Posterior cingulate gyrus (tissue), 11 donors: ENCODE measurements around the gene TASP1.
"Not testable (repeated sequence)": the region's sequence is repeated elsewhere in the genome, so short reads cannot be mapped to it uniquely, and the experiment has no call there.

Experiments used
- DNase-seq, 10 donors: peaks; one replicate each; pipeline versions ENCODE4 v3.0.0 to v3.0.0-alpha.2; 2020 to 2021; ENCODE audit warnings: mixed read lengths in 3 of 10
- intact Hi-C: fragments of 100-400 bp; cut with DNase I; formaldehyde crosslinking; loops from one replicate; pipeline ENCODE4 v1.15.1; 2023

Gene TASP1

GRCh38 chr20:13650474-13650873, 11.7 kb upstream of the TASP1 start:
- intact Hi-C loops, result no loop called here

GRCh38 chr20:13648291-13649228, 9.8 kb upstream of the TASP1 start:
- no peak for DNase-seq
- intact Hi-C loops, result no loop called here

More at GRCh38 chr20:13650474-13650873, 11.7 kb upstream of the TASP1 start:
- no peak for DNase-seq

GRCh38 chr20:13644010-13644409, 5.3 kb upstream of the TASP1 start:
- no peak for DNase-seq
- intact Hi-C loops, result no loop called here

GRCh38 chr20:13639150-13639497, 392 bp upstream of the TASP1 start:
- intact Hi-C loops, result loop anchor here (5.0 kb wide), 1 partner anchor 148 kb away; the partner anchor contains the start of gene NDUFAF5

GRCh38 chr20:13638162-13638495, 603 bp downstream of the TASP1 start:
- DNase-seq, result no peak

More at GRCh38 chr20:13639150-13639497, 392 bp upstream of the TASP1 start:
- DNase-seq, result no peak

GRCh38 chr20:13632431-13632830, 6.3 kb downstream of the TASP1 start:
- DNase-seq, result no peak
- intact Hi-C loops, result no loop called here

More at GRCh38 chr20:13638162-13638495, 603 bp downstream of the TASP1 start:
- intact Hi-C loops, result loop anchor here (5.0 kb wide), 1 partner anchor 149 kb away; the partner anchor contains the start of gene NDUFAF5

- intact Hi-C loops, result not testable (repeated sequence)
Measured at GRCh38 chr20:13627525-13627924, 11.2 kb downstream of the TASP1 start.

GRCh38 chr20:13626724-13627123, 12.0 kb downstream of the TASP1 start:
- no peak for DNase-seq
- intact Hi-C loops, result no loop called here

More at GRCh38 chr20:13627525-13627924, 11.2 kb downstream of the TASP1 start:
- DNase-seq, result not testable (repeated sequence)

- DNase-seq, result no peak
- intact Hi-C loops, result no loop called here
Measured at GRCh38 chr20:13625304-13625979, 13.3 kb downstream of the TASP1 start.

GRCh38 chr20:13619415-13619814, 19.3 kb downstream of the TASP1 start:
- intact Hi-C loops, DNase-seq: not testable (repeated sequence)

- DNase-seq, intact Hi-C loops: not testable (repeated sequence)
Measured at GRCh38 chr20:13618456-13618855, 20.3 kb downstream of the TASP1 start.

GRCh38 chr20:13617585-13617984, 21.1 kb downstream of the TASP1 start:
- not testable (repeated sequence) for DNase-seq

GRCh38 chr20:13616713-13617112, 22.0 kb downstream of the TASP1 start:
- intact Hi-C loops, DNase-seq: not testable (repeated sequence)

More at GRCh38 chr20:13617585-13617984, 21.1 kb downstream of the TASP1 start:
- intact Hi-C loops, result not testable (repeated sequence)

GRCh38 chr20:13613917-13614316, 24.8 kb downstream of the TASP1 start:
- no peak for DNase-seq
- intact Hi-C loops, result no loop called here

- no peak for DNase-seq
- intact Hi-C loops, result no loop called here
Measured at GRCh38 chr20:13611611-13612125, 27.1 kb downstream of the TASP1 start.

GRCh38 chr20:13610184-13610583, 28.5 kb downstream of the TASP1 start:
- intact Hi-C loops, result no loop called here
- DNase-seq, result no peak

GRCh38 chr20:13608066-13608465, 30.7 kb downstream of the TASP1 start:
- intact Hi-C loops, result no loop called here
- DNase-seq, result no peak

- DNase-seq, intact Hi-C loops: not testable (repeated sequence)
Measured at GRCh38 chr20:13593423-13593822, 45.3 kb downstream of the TASP1 start.

- intact Hi-C loops, result no loop called here
- DNase-seq, result no peak
Measured at GRCh38 chr20:13588049-13588448, 50.7 kb downstream of the TASP1 start.

GRCh38 chr20:13587370-13587769, 51.4 kb downstream of the TASP1 start:
- intact Hi-C loops, result no loop called here
- DNase-seq, result no peak

- intact Hi-C loops, result no loop called here
- no peak for DNase-seq
Measured at GRCh38 chr20:13586133-13586532, 52.6 kb downstream of the TASP1 start.
